Endodermal cell (in vitro differentiated cells): ENCODE results near the gene PODNL1. TPM values are rescaled to one million over a fixed set of nuclear protein-coding genes. Genes with fewer than 3 reads are reported as not detected.

Source experiments
- DNase-seq: peaks from one replicate; pipeline ENCODE4 v3.0.0-alpha.2; 2017
- H3K27ac ChIP-seq: 2 replicates; pipeline ENCODE4 v1.5.1; 2013; ENCODE audit warnings: mild to moderate bottlenecking, low read depth, low read length, moderate library complexity
- H3K27me3 ChIP-seq: 2 replicates; pipeline ENCODE4 v1.6.1; 2013; ENCODE audit warnings: mild to moderate bottlenecking, low read length, moderate library complexity; ENCODE audit not compliant: insufficient read depth, control insufficient read depth, poor library complexity, severe bottlenecking
- H3K36me3 ChIP-seq: 2 replicates; pipeline ENCODE4 v1.7.0; 2013; ENCODE audit warnings: mild to moderate bottlenecking, low read length, moderate library complexity; ENCODE audit not compliant: control insufficient read depth, insufficient read depth
- H3K4me1 ChIP-seq: one replicate; pipeline ENCODE4 v1.7.0; 2013; ENCODE audit warnings: low read length; ENCODE audit not compliant: control insufficient read depth, insufficient read depth
- H3K4me3 ChIP-seq: 2 replicates; pipeline ENCODE4 v1.5.1; 2013; ENCODE audit warnings: mild to moderate bottlenecking, low read length, moderate library complexity
- H3K9ac ChIP-seq: 2 replicates; pipeline ENCODE4 v1.6.1; 2013; ENCODE audit warnings: mild to moderate bottlenecking, low read length, moderate library complexity; ENCODE audit not compliant: poor library complexity, severe bottlenecking; ENCODE audit errors: extremely low read depth
- H3K9me3 ChIP-seq: 2 replicates; pipeline ENCODE4 v1.6.1; 2013; ENCODE audit warnings: mild to moderate bottlenecking, low read length, moderate library complexity; ENCODE audit not compliant: control insufficient read depth
- H3K27ac Mint-ChIP-seq: 2 replicates; pipeline ENCODE4 v1.8.0; 2020; ENCODE audit warnings: mixed read lengths
- H3K27me3 Mint-ChIP-seq: 2 replicates; pipeline ENCODE4 v1.8.0; 2021; ENCODE audit warnings: mild to moderate bottlenecking, mixed read lengths; ENCODE audit not compliant: insufficient read depth
- H3K36me3 Mint-ChIP-seq: 2 replicates; pipeline ENCODE4 v1.8.0; 2020; ENCODE audit warnings: low read depth, mixed read lengths
- H3K4me1 Mint-ChIP-seq: 2 replicates; pipeline ENCODE4 v1.8.0; 2020; ENCODE audit warnings: mixed read lengths
- H3K4me3 Mint-ChIP-seq: 2 replicates; pipeline ENCODE4 v1.8.0; 2020; ENCODE audit warnings: mild to moderate bottlenecking, moderate library complexity, mixed read lengths
- H3K9me3 Mint-ChIP-seq: 2 replicates; pipeline ENCODE4 v1.8.0; 2020; ENCODE audit warnings: mild to moderate bottlenecking, mixed read lengths
- WGBS, 2 experiments: methylation state at CpG; one replicate each; pipeline versions ENCODE4 v1.1.5 to v1.1.7; 2013; ENCODE audit warnings: missing lambda C conversion rate in 2 of 2, mixed read lengths in 1 of 2; ENCODE audit not compliant: insufficient coverage in 1 of 2, insufficient read length in 1 of 2; 5-methylcytosine and 5-hydroxymethylcytosine counted together
- total RNA-seq, 2 donors: library from RNA; stranded (reverse); fragmentation: NEBNext Ultra II Directional in 1 of 2; extraction: Animal tissue kit (Norgen Biotek cat#: 25700) in 1 of 2; gene quantifications; 2 replicates in 1 of 2; 3 replicates in 1 of 2; pipeline ENCODE4 v1.2.1, GENCODE V29; 2021
- TF ChIP-seq, protein P1 (sequence below): fragments of 200-600 bp; sonication (generic); conservative IDR thresholded peaks from 2 replicates; pipeline ENCODE4 v1.5.0; 2021; ENCODE audit warnings: antibody characterized with exemption, mild to moderate bottlenecking

The PODNL1 gene
- total RNA-seq, 2 donors from 2014 or later: 0.29 TPM; not detected in 1

DNA sequence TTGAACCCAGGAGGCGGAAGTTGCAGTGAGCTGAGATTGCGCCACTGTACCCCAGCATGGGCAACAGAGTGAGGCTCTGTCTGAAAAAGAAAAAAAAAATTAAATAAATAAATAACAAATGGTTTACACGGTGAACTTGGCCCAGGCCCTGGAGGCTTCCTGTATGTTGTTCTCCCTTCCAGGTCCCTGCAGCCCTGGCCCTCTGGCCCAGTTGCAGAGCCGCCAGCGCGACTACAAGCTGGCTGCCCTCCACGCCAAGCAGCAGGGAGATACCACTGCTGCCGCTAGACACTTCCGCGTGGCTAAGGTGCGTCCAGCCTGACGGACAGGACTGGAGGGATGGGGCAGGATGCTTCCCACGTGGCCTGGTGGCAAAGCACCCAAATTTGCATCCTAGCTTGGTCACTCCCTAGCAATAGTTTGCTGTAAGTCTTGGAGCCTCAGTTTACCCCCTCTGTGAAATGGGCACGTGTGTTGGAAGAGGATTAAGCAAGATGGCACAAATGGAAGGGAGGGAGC is 20.3 kb downstream of the PODNL1 start:
- H3K36me3 Mint-ChIP-seq: peaks cover 68% of the 10 kb centered on the region
- H3K9me3 Mint-ChIP-seq: peaks cover 13% of the 10 kb centered on the region
- H3K36me3 ChIP-seq: peaks cover 37% of the 10 kb centered on the region
- 94 to 95% methylated on average over 13 to 14 of the region's 14 CpGs for WGBS, 2 experiments
- H3K27me3 Mint-ChIP-seq: no peaks in the 10 kb centered on the region
- H3K4me3 Mint-ChIP-seq: no peak overlapping the region
- peaks cover 14% of the 10 kb centered on the region for H3K9me3 ChIP-seq
- no peak overlapping the region for H3K4me3 ChIP-seq
- no peaks in the 10 kb centered on the region for H3K4me1 Mint-ChIP-seq
- H3K4me1 ChIP-seq: no peaks in the 10 kb centered on the region
- H3K27me3 ChIP-seq: no peaks in the 10 kb centered on the region
- DNase-seq: no peak
- TF ChIP-seq, protein P1, sequence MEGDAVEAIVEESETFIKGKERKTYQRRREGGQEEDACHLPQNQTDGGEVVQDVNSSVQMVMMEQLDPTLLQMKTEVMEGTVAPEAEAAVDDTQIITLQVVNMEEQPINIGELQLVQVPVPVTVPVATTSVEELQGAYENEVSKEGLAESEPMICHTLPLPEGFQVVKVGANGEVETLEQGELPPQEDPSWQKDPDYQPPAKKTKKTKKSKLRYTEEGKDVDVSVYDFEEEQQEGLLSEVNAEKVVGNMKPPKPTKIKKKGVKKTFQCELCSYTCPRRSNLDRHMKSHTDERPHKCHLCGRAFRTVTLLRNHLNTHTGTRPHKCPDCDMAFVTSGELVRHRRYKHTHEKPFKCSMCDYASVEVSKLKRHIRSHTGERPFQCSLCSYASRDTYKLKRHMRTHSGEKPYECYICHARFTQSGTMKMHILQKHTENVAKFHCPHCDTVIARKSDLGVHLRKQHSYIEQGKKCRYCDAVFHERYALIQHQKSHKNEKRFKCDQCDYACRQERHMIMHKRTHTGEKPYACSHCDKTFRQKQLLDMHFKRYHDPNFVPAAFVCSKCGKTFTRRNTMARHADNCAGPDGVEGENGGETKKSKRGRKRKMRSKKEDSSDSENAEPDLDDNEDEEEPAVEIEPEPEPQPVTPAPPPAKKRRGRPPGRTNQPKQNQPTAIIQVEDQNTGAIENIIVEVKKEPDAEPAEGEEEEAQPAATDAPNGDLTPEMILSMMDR: no peak
- H3K27ac Mint-ChIP-seq: no peak overlapping the region
- no peak overlapping the region for H3K9ac ChIP-seq
- H3K27ac ChIP-seq: no peak overlapping the region

DNA sequence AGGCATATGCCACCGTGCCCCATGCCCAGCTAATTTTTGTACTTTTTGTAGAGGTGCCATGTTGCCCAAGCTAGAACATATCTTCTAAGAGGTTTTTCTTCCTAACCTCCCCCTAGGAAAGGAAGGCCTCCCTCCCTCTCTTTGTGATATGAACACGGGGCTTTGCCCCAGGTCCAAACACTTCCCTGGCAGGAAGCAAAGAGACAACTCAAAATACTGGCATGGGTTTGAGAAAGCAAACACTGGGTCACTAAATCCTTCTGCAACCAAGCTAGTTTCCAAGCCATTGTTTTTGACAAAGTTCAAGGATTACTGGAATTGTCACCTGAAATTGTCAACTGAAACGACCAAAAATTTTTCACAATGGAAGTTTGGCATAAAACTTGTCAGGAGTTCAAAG is 23.4 kb downstream of the PODNL1 start:
- 85 to 98% methylated on average over 2 to 3 of the region's 3 CpGs for WGBS, 2 experiments
- no peaks in the 10 kb centered on the region for H3K27me3 Mint-ChIP-seq
- H3K4me1 Mint-ChIP-seq: no peaks in the 10 kb centered on the region
- TF ChIP-seq, protein P1: no peak
- H3K9me3 Mint-ChIP-seq: no peaks in the 10 kb centered on the region
- peaks cover 56% of the 10 kb centered on the region for H3K36me3 Mint-ChIP-seq
- Histone ChIP-seq H3K9ac (no peak overlapping the region), H3K27me3 (no peaks in the 10 kb centered on the region), H3K27ac (no peak overlapping the region), H3K4me3 (no peak overlapping the region), H3K4me1 (no peaks in the 10 kb centered on the region), H3K9me3 (no peaks in the 10 kb centered on the region), H3K36me3 (peaks cover 32% of the 10 kb centered on the region)
- H3K4me3 Mint-ChIP-seq: no peak overlapping the region
- no peak for DNase-seq
- no peak overlapping the region for H3K27ac Mint-ChIP-seq

DNA sequence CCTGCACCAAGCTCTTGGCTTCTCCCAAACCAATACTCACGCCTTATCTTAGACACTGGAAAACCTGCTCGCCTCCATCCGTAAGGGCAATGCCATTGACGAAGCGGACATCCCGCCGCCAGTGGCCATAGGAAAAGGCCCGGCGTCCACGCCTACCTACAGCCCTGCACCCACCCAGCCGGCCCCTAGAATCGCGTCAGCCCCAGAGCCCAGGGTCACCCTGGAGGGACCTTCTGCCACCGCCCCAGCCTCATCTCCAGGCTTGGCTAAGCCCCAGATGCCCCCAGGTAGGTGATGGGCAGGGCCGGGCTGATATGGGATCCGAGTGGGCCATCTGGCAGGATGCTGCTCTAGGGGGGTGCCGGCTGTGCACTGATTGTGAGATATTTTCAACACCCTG is 24.9 kb downstream of the PODNL1 start:
- no peaks in the 10 kb centered on the region for H3K9me3 Mint-ChIP-seq
- H3K4me3 Mint-ChIP-seq: no peak overlapping the region
- H3K27me3 Mint-ChIP-seq: no peaks in the 10 kb centered on the region
- no peaks in the 10 kb centered on the region for H3K9me3 ChIP-seq
- no peak overlapping the region for H3K4me3 ChIP-seq
- TF ChIP-seq, protein P1: no peak
- no peak overlapping the region for H3K9ac ChIP-seq
- H3K36me3 ChIP-seq: peaks cover 34% of the 10 kb centered on the region
- DNase-seq: no peak
- H3K36me3 Mint-ChIP-seq: peaks cover 54% of the 10 kb centered on the region
- no peaks in the 10 kb centered on the region for H3K4me1 Mint-ChIP-seq
- WGBS, 2 experiments: 96 to 97% methylated on average over 13 to 17 of the region's 17 CpGs
- no peak overlapping the region for H3K27ac Mint-ChIP-seq
- no peak overlapping the region for H3K27ac ChIP-seq
- no peaks in the 10 kb centered on the region for H3K4me1 ChIP-seq
- no peaks in the 10 kb centered on the region for H3K27me3 ChIP-seq
